ENCODE results near the gene ZNF281. TPM values are rescaled to one million over a fixed set of nuclear protein-coding genes. Genes with fewer than 3 reads are reported as not detected.
"Not testable (repeated sequence)": the region's sequence is repeated elsewhere in the genome, so short reads cannot be mapped to it uniquely, and the experiment has no call there.

ZNF281 gene
- total RNA-seq, 1 experiment from 2014 or later = 26.5 TPM

GRCh38 chr1:200442023-200442422 lies 32.2 kb upstream of the ZNF281 start:
- DNase-seq = no peak
- TF ChIP-seq CTCF (IDR thresholded peaks at IDR 0.05; ENCODE audit: unreplicated experiment) = no peak
- Mint-ChIP-seq H3K4me1 (ENCODE audit: low read depth, unreplicated experiment) (peaks cover 8% of the 10 kb centered on the region), H3K4me3 (ENCODE audit: low read depth, unreplicated experiment) (no peak overlapping the region), H3K36me3 (ENCODE audit: insufficient read depth, unreplicated experiment) (no peaks in the 10 kb centered on the region), H3K27me3 (ENCODE audit: unreplicated experiment) (no peaks in the 10 kb centered on the region), H3K9me3 (ENCODE audit: low read depth, unreplicated experiment) (no peaks in the 10 kb centered on the region), H3K27ac (ENCODE audit: unreplicated experiment) (no peak overlapping the region)
- CTCF ChIA-PET = interaction anchor here (0.6 to 0.9 kb wide), 2 partner anchors 279 to 896 kb away, joined by 3 read pairs; no protein-coding TSS in a partner anchor
- intact Hi-C loops (cut with micrococcal nuclease; ENCODE audit: unreplicated experiment) = no loop called here
- BruUV-seq (replicated peaks) = no TSS peak

GRCh38 chr1:200438911-200439310 lies 29.1 kb upstream of the ZNF281 start:
- no peaks in the 10 kb centered on the region for H3K36me3 Mint-ChIP-seq (ENCODE audit: insufficient read depth, unreplicated experiment)
- CTCF ChIA-PET = no interaction called here
- no peak for TF ChIP-seq CTCF (IDR thresholded peaks at IDR 0.05; ENCODE audit: unreplicated experiment)
- H3K27ac Mint-ChIP-seq (ENCODE audit: unreplicated experiment) = no peak overlapping the region
- H3K27me3 Mint-ChIP-seq (ENCODE audit: unreplicated experiment) = no peaks in the 10 kb centered on the region
- no peak overlapping the region for H3K4me3 Mint-ChIP-seq (ENCODE audit: low read depth, unreplicated experiment)
- intact Hi-C loops (cut with micrococcal nuclease; ENCODE audit: unreplicated experiment) = no loop called here
- H3K4me1 Mint-ChIP-seq (ENCODE audit: low read depth, unreplicated experiment) = peaks cover 8% of the 10 kb centered on the region
- H3K9me3 Mint-ChIP-seq (ENCODE audit: low read depth, unreplicated experiment) = no peaks in the 10 kb centered on the region
- BruUV-seq (replicated peaks) = no TSS peak
- no peak for DNase-seq

GRCh38 chr1:200438413-200438812 lies 28.6 kb upstream of the ZNF281 start:
- H3K9me3 Mint-ChIP-seq (ENCODE audit: low read depth, unreplicated experiment); H3K27me3 Mint-ChIP-seq (ENCODE audit: unreplicated experiment); H3K4me1 Mint-ChIP-seq (ENCODE audit: low read depth, unreplicated experiment); H3K27ac Mint-ChIP-seq (ENCODE audit: unreplicated experiment); intact Hi-C loops (cut with micrococcal nuclease; ENCODE audit: unreplicated experiment); H3K36me3 Mint-ChIP-seq (ENCODE audit: insufficient read depth, unreplicated experiment); BruUV-seq (replicated peaks); H3K4me3 Mint-ChIP-seq (ENCODE audit: low read depth, unreplicated experiment); DNase-seq: not testable (repeated sequence)
- CTCF ChIA-PET = interaction anchor here (0.6 kb wide), 1 partner anchor 38 kb away, joined by 3 read pairs; no protein-coding TSS in a partner anchor

GRCh38 chr1:200437556-200438203 lies 27.8 kb upstream of the ZNF281 start:
- CTCF ChIA-PET = interaction anchor here (0.6 kb wide), 1 partner anchor 39 kb away, joined by 3 read pairs; no protein-coding TSS in a partner anchor
- intact Hi-C loops (cut with micrococcal nuclease; ENCODE audit: unreplicated experiment) = no loop called here
- no peak overlapping the region for H3K4me3 Mint-ChIP-seq (ENCODE audit: low read depth, unreplicated experiment)

More at GRCh38 chr1:200437556-200438203, 27.8 kb upstream of the ZNF281 start:
- Mint-ChIP-seq H3K4me1 (ENCODE audit: low read depth, unreplicated experiment) (peaks cover 8% of the 10 kb centered on the region), H3K36me3 (ENCODE audit: insufficient read depth, unreplicated experiment) (no peaks in the 10 kb centered on the region), H3K27me3 (ENCODE audit: unreplicated experiment) (no peaks in the 10 kb centered on the region), H3K27ac (ENCODE audit: unreplicated experiment) (no peak overlapping the region), H3K9me3 (ENCODE audit: low read depth, unreplicated experiment) (no peaks in the 10 kb centered on the region)
- no peak for TF ChIP-seq CTCF (IDR thresholded peaks at IDR 0.05; ENCODE audit: unreplicated experiment)
- no peak for DNase-seq
- BruUV-seq (replicated peaks) = no TSS peak
